A673 (cell line): ENCODE data around the gene COMMD2.

Experiments
- CTCF ChIP-seq: fragments of 300-800, 200-600 bp; sonication (generic); conservative IDR thresholded peaks from 2 replicates; pipeline ENCODE4 v1.5.1; 2017; ENCODE audit warnings: low read depth, mild to moderate bottlenecking, antibody characterized with exemption, low read length, moderate library complexity, mixed read lengths
- EZH2 ChIP-seq: fragments of 200-600 bp; sonication (generic); IDR thresholded peaks from 2 replicates; pipeline ENCODE4 v1.6.1; 2017; ENCODE audit warnings: borderline replicate concordance, low read depth, mild to moderate bottlenecking, mixed read lengths, antibody characterized with exemption, low read length; ENCODE audit not compliant: poor library complexity, severe bottlenecking

GRCh38 chr3:149732234-149732633, 20.1 kb downstream of the COMMD2 start:
- TF ChIP-seq CTCF (no peak), EZH2 (no peak)
